ENCODE measurements around the gene ABHD1. TPM values are rescaled to one million over a fixed set of nuclear protein-coding genes. Genes with fewer than 3 reads are reported as not detected.

The ABHD1 gene
- total and polyA plus RNA-seq, 3 experiments from 2014 or later = 0.33 to 1.4 (median 0.90) TPM

DNA sequence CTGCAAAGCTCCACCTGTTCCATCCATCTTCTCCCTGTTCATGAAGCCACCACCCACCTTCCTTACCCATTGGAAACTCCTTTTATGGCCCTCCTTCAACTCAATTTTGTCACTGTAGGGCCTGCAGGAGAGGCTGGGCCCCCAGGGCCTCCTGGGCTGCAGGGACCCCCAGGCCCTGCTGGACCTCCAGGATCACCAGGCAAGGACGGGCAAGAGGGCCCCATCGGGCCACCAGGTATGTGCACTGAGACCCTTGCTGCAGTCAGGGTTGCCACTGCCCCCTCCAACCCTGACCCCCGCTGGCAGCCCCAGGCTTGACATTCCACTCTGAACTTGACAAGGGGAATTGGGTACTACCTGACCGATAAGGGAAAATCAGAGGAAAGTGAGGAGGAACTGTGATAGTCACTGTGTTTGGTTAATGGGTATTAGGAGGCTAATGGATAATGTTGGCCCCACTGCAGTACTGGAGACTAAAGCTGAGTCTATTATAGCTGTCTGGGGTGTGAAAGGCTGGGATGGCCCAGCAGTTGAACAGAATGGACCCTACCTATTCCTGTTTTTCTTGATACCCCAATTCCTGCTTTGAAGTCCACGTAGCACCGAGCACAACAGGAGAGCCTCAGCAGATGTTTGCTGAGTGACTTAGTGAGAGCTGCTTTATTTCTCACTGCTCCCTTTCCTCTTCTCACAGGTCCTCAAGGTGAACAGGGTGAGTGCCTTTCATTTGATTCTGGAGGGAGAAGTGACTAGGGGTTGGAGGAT is 39.1 kb upstream of the ABHD1 start:
- peak overlapping the region; percentile 20 to 82 (median 67) for H3K4me3 Mint-ChIP-seq
- peaks cover 26 to 34% (median 33%) of the 10 kb centered on the region in 3 donors for H3K4me1 Mint-ChIP-seq
- POLR2A ChIA-PET = interaction anchor here (1.2 to 4.2 kb wide), 3 partner anchors 12 to 33 kb away, joined by 4 to 37 read pairs (median 24); partner anchors contain the start of genes AGBL5 and OST4

DNA sequence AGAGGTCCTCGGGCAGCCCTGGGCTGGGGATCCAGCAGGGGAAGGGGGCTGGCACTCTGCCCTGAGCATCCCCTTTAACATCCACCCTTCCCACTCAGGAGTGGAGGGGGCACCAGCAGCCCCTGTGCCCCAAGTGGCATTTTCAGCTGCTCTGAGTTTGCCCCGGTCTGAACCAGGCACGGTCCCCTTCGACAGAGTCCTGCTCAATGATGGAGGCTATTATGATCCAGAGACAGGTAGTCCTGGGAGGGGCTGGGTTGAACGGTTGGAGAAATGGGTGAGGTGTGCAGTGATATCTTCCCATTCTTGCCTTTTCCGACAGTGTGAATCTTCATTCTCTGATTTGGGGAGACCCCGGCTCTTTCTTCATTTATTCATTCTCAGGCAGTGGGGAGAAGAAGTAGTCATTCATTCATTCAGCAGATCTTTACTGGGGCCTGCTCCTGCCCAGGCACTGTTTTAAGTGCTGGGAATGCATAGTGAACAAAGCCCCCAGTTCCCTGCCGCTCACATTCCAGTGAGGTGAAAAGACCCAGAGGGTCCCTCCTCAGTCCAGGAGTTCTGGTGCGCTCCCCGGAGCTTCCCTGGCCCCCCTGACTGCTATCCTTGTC is 38.4 kb upstream of the ABHD1 start:
- CTCF ChIA-PET = interaction anchor here (1.0 to 3.8 kb wide), 4 partner anchors 16 to 208 kb away, joined by 3 to 16 read pairs (median 9); partner anchors contain the start of gene AGBL5
- Histone ChIP-seq H3K27me3 (ENCODE audit: insufficient read depth, low read length, poor library complexity, severe bottlenecking) (no peaks in the 10 kb centered on the region), H3K4me3 (ENCODE audit: low read length) (peak overlapping the region; percentile 60), H3K4me1 (ENCODE audit: insufficient read depth, low read length) (peaks cover 42% of the 10 kb centered on the region), H3K27ac (ENCODE audit: low read depth, low read length) (peak overlapping the region; percentile 75), H3K9me3 (ENCODE audit: low read length) (no peaks in the 10 kb centered on the region), H3K36me3 (ENCODE audit: insufficient read depth, low read length) (no peaks in the 10 kb centered on the region)
- Mint-ChIP-seq H3K27me3 (no peaks in the 10 kb centered on the region), H3K4me1 (peaks cover 26 to 33% (median 32%) of the 10 kb centered on the region in 3 donors), H3K4me3 (peak overlapping the region; percentile 58 to 94 (median 76)), H3K27ac (peak overlapping the region; percentile 8 to 87 (median 64)), H3K36me3 (no peaks in the 10 kb centered on the region), H3K9me3 (no peaks in the 10 kb centered on the region)
- DNase-seq = no peak
- POLR2A ChIA-PET = interaction anchor here (1.2 to 3.8 kb wide), 3 partner anchors 10 to 34 kb away, joined by 4 to 24 read pairs (median 6); partner anchors contain the start of genes AGBL5 and OST4

More for the DNA sequence above, 39.1 kb upstream of the ABHD1 start:
- no peaks in the 10 kb centered on the region for H3K36me3 Mint-ChIP-seq
- H3K27me3 Mint-ChIP-seq = no peaks in the 10 kb centered on the region
- Histone ChIP-seq H3K4me1 (ENCODE audit: insufficient read depth, low read length) (peaks cover 42% of the 10 kb centered on the region), H3K4me3 (ENCODE audit: low read length) (no peak overlapping the region), H3K27ac (ENCODE audit: low read depth, low read length) (no peak overlapping the region), H3K36me3 (ENCODE audit: insufficient read depth, low read length) (no peaks in the 10 kb centered on the region), H3K9me3 (ENCODE audit: low read length) (no peaks in the 10 kb centered on the region), H3K27me3 (ENCODE audit: insufficient read depth, low read length, poor library complexity, severe bottlenecking) (no peaks in the 10 kb centered on the region)
- CTCF ChIA-PET = interaction anchor here (1.0 to 2.8 kb wide), 2 partner anchors 29 to 33 kb away, joined by 3 to 15 read pairs; partner anchors contain the start of gene AGBL5
- H3K27ac Mint-ChIP-seq = peak overlapping the region in 4 of 8 donors; percentile 12 to 71 (median 42)
- H3K9me3 Mint-ChIP-seq = no peaks in the 10 kb centered on the region
- no peak for DNase-seq

DNA sequence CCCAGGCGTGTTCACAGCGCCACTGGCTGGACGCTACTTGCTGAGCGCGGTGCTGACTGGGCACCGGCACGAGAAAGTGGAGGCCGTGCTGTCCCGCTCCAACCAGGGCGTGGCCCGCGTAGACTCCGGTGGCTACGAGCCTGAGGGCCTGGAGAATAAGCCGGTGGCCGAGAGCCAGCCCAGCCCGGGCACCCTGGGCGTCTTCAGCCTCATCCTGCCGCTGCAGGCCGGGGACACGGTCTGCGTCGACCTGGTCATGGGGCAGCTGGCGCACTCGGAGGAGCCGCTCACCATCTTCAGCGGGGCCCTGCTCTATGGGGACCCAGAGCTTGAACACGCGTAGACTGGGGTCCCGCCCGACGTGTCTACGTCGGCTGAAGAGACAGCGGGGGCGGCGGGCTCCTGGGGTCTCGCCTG is 37.9 kb upstream of the ABHD1 start:
- H3K27me3 ChIP-seq (ENCODE audit: insufficient read depth, low read length, poor library complexity, severe bottlenecking) = no peaks in the 10 kb centered on the region
- H3K36me3 Mint-ChIP-seq = no peaks in the 10 kb centered on the region
- H3K27me3 Mint-ChIP-seq = no peaks in the 10 kb centered on the region
- no peaks in the 10 kb centered on the region for H3K36me3 ChIP-seq (ENCODE audit: insufficient read depth, low read length)
- peaks cover 25 to 30% (median 30%) of the 10 kb centered on the region in 3 donors for H3K4me1 Mint-ChIP-seq
- H3K27ac ChIP-seq (ENCODE audit: low read depth, low read length) = peak overlapping the region; percentile 75
- H3K27ac Mint-ChIP-seq = peak overlapping the region; percentile 8 to 87 (median 64)
- H3K9me3 ChIP-seq (ENCODE audit: low read length) = no peaks in the 10 kb centered on the region
- peak overlapping the region; percentile 60 for H3K4me3 ChIP-seq (ENCODE audit: low read length)
- H3K9me3 Mint-ChIP-seq = no peaks in the 10 kb centered on the region
- peak overlapping the region; percentile 58 to 94 (median 76) for H3K4me3 Mint-ChIP-seq
- POLR2A ChIA-PET = interaction anchor here (1.2 to 3.8 kb wide), 3 partner anchors 11 to 35 kb away, joined by 4 to 24 read pairs (median 6); partner anchors contain the start of genes AGBL5 and OST4
- CTCF ChIA-PET = interaction anchor here (1.0 to 3.8 kb wide), 4 partner anchors 17 to 207 kb away, joined by 3 to 16 read pairs (median 9); partner anchors contain the start of gene AGBL5
- H3K4me1 ChIP-seq (ENCODE audit: insufficient read depth, low read length) = peaks cover 37% of the 10 kb centered on the region
- DNase-seq = peak in 1 of 5 donors; percentile 14

DNA sequence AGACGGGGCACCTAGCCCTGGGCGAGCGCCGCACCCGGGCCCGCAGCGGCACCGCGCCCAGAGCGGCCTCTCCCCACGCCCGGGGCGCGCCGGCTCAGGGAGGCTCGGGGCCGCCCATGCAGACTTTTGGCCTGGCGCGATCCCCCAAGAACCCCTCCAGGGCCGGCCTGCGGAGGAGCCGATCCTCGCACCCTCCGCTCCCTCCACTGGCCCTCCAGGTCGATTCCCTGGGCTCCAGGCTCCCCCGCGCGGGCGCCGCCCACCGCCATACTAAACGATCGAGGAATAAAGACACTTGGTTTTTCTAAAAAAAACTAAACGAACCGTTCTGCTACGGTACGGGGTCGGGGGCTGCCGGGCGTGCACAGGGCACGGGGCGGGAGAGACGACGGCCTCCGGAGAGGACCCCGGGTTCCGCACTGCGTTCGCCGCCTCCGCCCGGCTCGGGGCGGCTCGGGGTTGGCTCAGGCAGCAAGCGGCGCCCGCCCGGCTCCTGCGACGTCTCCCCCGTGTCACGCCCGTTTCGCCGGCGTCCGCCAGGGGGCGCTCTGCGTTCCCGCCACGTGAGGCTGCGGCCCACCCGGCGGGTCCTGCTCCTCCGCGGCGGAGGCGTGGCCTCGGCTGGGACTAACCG is 37.4 kb upstream of the ABHD1 start:
- H3K36me3 Mint-ChIP-seq = no peaks in the 10 kb centered on the region
- peak overlapping the region; percentile 79 to 94 (median 82) for H3K4me3 Mint-ChIP-seq
- no peaks in the 10 kb centered on the region for H3K9me3 ChIP-seq (ENCODE audit: low read length)
- peak overlapping the region; percentile 75 for H3K27ac ChIP-seq (ENCODE audit: low read depth, low read length)
- DNase-seq = peak; percentile 97 to 99 (median 97)
- H3K27ac Mint-ChIP-seq = peak overlapping the region; percentile 46 to 94 (median 73)
- H3K4me3 ChIP-seq (ENCODE audit: low read length) = peak overlapping the region; percentile 60
- peaks cover 32% of the 10 kb centered on the region for H3K4me1 ChIP-seq (ENCODE audit: insufficient read depth, low read length)
- H3K4me1 Mint-ChIP-seq = peaks cover 20 to 25% (median 24%) of the 10 kb centered on the region in 3 donors
- no peaks in the 10 kb centered on the region for H3K9me3 Mint-ChIP-seq
- H3K27me3 ChIP-seq (ENCODE audit: insufficient read depth, low read length, poor library complexity, severe bottlenecking) = no peaks in the 10 kb centered on the region
- no peaks in the 10 kb centered on the region for H3K27me3 Mint-ChIP-seq
- ChIA-PET CTCF (interaction anchor here (0.9 to 3.8 kb wide), 13 partner anchors 13 to 207 kb away, joined by 3 to 16 read pairs (median 3); partner anchors contain the start of genes ABHD1, AGBL5, OST4 and PREB), POLR2A (interaction anchor here (0.9 to 3.8 kb wide), 5 partner anchors 11 to 285 kb away, joined by 3 to 24 read pairs (median 6); partner anchors contain the start of genes AGBL5 and OST4)
- no peaks in the 10 kb centered on the region for H3K36me3 ChIP-seq (ENCODE audit: insufficient read depth, low read length)

DNA sequence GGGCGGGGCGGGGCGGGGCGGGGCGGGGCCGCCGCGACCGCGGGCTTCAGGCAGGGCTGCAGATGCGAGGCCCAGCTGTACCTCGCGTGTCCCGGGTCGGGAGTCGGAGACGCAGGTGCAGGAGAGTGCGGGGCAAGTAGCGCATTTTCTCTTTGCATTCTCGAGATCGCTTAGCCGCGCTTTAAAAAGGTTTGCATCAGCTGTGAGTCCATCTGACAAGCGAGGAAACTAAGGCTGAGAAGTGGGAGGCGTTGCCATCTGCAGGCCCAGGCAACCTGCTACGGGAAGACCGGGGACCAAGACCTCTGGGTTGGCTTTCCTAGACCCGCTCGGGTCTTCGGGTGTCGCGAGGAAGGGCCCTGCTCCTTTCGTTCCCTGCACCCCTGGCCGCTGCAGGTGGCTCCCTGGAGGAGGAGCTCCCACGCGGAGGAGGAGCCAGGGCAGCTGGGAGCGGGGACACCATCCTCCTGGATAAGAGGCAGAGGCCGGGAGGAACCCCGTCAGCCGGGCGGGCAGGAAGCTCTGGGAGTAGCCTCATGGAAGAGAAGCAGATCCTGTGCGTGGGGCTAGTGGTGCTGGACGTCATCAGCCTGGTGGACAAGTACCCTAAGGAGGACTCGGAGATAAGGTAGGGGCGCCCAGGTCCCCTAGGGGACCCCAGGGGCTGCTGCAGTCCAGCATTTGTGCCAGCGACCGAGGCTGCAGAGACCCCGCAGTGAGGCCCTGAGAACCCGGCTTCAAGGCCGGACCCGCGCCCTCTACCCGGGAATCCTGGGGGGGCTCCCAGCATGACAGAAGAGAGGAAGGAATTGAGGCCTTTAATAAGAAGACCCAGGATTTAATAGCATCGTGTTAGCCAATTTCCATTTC is 36.7 kb upstream of the ABHD1 start, which contains the start of gene KHK:
Gene KHK (plus strand): TSS at position 49 of the 870 bp plus-strand sequence. CDS start 488 bp downstream, at position 537.
- Histone ChIP-seq H3K4me1 (ENCODE audit: insufficient read depth, low read length) (peaks cover 25% of the 10 kb centered on the region), H3K4me3 (ENCODE audit: low read length) (peak within 1 kb of the TSS; percentile 67), H3K36me3 (ENCODE audit: insufficient read depth, low read length) (no peaks in the 10 kb centered on the region), H3K9me3 (ENCODE audit: low read length) (no peaks in the 10 kb centered on the region), H3K27me3 (ENCODE audit: insufficient read depth, low read length, poor library complexity, severe bottlenecking) (no peaks in the 10 kb centered on the region), H3K27ac (ENCODE audit: low read depth, low read length) (peak within 1 kb of the TSS; percentile 75)
- peak in 1 of 5 donors; percentile 16 for DNase-seq
- H3K36me3 Mint-ChIP-seq = peaks cover 0 to 2% (median 0%) of the 10 kb centered on the region in 3 donors
- CTCF ChIA-PET = interaction anchor here (0.7 to 3.8 kb wide), 20 partner anchors 12 to 216 kb away, joined by 3 to 16 read pairs (median 4); partner anchors contain the start of genes ABHD1, AGBL5, OST4 and PREB
- H3K27ac Mint-ChIP-seq = peak within 1 kb of the TSS; percentile 52 to 94 (median 77)
- POLR2A ChIA-PET = interaction anchor here (0.9 to 3.8 kb wide), 7 partner anchors 9 to 285 kb away, joined by 3 to 24 read pairs (median 3); partner anchors contain the start of genes AGBL5 and OST4
- H3K4me1 Mint-ChIP-seq = peaks cover 18 to 19% (median 19%) of the 10 kb centered on the region in 3 donors
- H3K27me3 Mint-ChIP-seq = no peaks in the 10 kb centered on the region
- peak within 1 kb of the TSS; percentile 79 to 94 (median 84) for H3K4me3 Mint-ChIP-seq
- no peaks in the 10 kb centered on the region for H3K9me3 Mint-ChIP-seq

DNA sequence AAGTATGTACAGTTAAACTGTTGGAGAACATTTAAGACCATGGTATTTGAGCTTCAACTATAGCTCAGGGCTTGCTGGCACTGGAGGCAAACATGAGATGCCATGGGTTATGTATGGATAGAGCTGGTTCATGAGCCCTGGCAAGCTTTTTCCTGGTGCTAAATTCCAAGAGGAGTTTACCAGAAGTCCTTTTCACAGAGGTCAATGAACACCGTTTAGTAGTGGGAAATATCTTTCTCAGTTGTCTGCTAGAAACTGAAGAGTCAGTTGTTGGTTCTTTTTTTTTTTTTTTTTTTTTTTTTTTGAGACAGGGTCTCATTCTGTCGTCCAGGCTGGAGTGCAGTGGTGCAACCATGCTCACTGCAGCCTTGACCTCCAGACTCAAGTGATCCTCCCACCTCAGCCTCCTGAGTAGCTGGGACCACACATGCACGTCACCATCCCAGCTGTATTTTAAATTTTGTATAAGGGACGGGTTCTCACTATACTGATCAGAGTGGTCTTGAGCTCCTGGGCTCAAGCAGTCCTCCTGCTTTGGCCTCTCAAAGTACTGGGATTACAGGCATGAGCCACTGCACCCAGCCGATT is 35.7 kb upstream of the ABHD1 start:
- Mint-ChIP-seq H3K27me3 (no peaks in the 10 kb centered on the region), H3K27ac (peak overlapping the region in 2 of 8 donors; percentile 37 to 73), H3K9me3 (no peaks in the 10 kb centered on the region), H3K36me3 (peaks cover 0 to 2% (median 0%) of the 10 kb centered on the region in 3 donors), H3K4me1 (peaks cover 18 to 19% (median 19%) of the 10 kb centered on the region in 3 donors), H3K4me3 (peak overlapping the region; percentile 30 to 94 (median 75))
- Histone ChIP-seq H3K4me3 (ENCODE audit: low read length) (no peak overlapping the region), H3K36me3 (ENCODE audit: insufficient read depth, low read length) (no peaks in the 10 kb centered on the region), H3K27ac (ENCODE audit: low read depth, low read length) (no peak overlapping the region), H3K4me1 (ENCODE audit: insufficient read depth, low read length) (peaks cover 19% of the 10 kb centered on the region), H3K9me3 (ENCODE audit: low read length) (no peaks in the 10 kb centered on the region), H3K27me3 (ENCODE audit: insufficient read depth, low read length, poor library complexity, severe bottlenecking) (no peaks in the 10 kb centered on the region)
- ChIA-PET POLR2A (interaction anchor here (1.1 to 3.8 kb wide), 5 partner anchors 8 to 138 kb away, joined by 3 to 24 read pairs (median 3); partner anchors contain the start of genes AGBL5 and OST4), CTCF (interaction anchor here (0.7 to 3.8 kb wide), 13 partner anchors 11 to 215 kb away, joined by 3 to 16 read pairs (median 5); partner anchors contain the start of genes AGBL5 and PREB)
- DNase-seq = no peak

All from CD8-positive, alpha-beta memory T cell (primary cell).